ENCODE measurements around the gene TMC7. TPM values are rescaled to one million over a fixed set of nuclear protein-coding genes. Genes with fewer than 3 reads are reported as not detected.

Gene TMC7
- total and polyA plus RNA-seq, 2 donors (not counting 1 experiment from before 2014, with no cell fraction given): 0.18 to 1.5 TPM

DNA sequence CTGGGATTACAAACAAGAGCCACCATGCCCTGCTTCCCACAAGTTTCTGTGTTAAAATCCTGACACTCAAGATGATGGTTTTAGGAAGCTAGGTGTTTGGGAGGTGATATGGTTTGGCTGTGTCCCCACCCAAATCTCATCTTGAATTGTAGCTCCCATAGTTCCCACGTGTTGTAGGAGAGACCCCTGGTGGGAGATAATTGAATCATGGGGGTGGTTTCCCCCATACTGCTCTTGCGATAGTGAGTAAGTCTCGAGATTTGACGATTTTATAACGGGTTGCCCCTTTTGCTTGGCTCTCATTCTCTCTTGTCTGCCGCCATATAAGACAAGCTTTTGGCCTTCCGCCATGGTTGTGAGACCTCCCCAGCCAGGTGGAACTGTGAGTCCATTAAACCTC lies 40.3 kb upstream of the TMC7 start:
- H3K36me3 ChIP-seq (ENCODE audit: control insufficient read depth, insufficient read depth, low read length): no peaks in the 10 kb centered on the region
- H3K4me2 ChIP-seq (ENCODE audit: extremely low read depth, insufficient read depth, low read length): no peak overlapping the region
- H3K9ac ChIP-seq (ENCODE audit: insufficient read depth, low read length): no peak overlapping the region
- no peaks in the 10 kb centered on the region for H3K4me1 ChIP-seq (ENCODE audit: control insufficient read depth, extremely low read depth, insufficient read depth, low read length)
- H3K27ac ChIP-seq (ENCODE audit: insufficient read depth, low read length): no peak overlapping the region
- no peaks in the 10 kb centered on the region for H3K79me2 ChIP-seq (ENCODE audit: control insufficient read depth, insufficient read depth, low read length)
- no peak overlapping the region for H3K4me3 ChIP-seq (replicated peaks in 1 of 4; ENCODE audit: control extremely low read depth in 1 of 4, insufficient read depth in 1 of 4, low read depth in 3 of 4, low read length in 4 of 4)
- no peak overlapping the region for H2AFZ ChIP-seq (ENCODE audit: low read length)
- no peaks in the 10 kb centered on the region for H3K27me3 ChIP-seq (ENCODE audit: control insufficient read depth, insufficient read depth, low read length)
- no peak for DNase-seq (ENCODE audit: low read depth in 2 of 2)
- H3K9me3 ChIP-seq (ENCODE audit: control insufficient read depth, insufficient read depth, low read depth, low read length): no peaks in the 10 kb centered on the region
- no peak for TF ChIP-seq EZH2 (IDR thresholded peaks at IDR 0.05; ENCODE audit: low read length, missing control alignments)
- TF ChIP-seq, protein P1, sequence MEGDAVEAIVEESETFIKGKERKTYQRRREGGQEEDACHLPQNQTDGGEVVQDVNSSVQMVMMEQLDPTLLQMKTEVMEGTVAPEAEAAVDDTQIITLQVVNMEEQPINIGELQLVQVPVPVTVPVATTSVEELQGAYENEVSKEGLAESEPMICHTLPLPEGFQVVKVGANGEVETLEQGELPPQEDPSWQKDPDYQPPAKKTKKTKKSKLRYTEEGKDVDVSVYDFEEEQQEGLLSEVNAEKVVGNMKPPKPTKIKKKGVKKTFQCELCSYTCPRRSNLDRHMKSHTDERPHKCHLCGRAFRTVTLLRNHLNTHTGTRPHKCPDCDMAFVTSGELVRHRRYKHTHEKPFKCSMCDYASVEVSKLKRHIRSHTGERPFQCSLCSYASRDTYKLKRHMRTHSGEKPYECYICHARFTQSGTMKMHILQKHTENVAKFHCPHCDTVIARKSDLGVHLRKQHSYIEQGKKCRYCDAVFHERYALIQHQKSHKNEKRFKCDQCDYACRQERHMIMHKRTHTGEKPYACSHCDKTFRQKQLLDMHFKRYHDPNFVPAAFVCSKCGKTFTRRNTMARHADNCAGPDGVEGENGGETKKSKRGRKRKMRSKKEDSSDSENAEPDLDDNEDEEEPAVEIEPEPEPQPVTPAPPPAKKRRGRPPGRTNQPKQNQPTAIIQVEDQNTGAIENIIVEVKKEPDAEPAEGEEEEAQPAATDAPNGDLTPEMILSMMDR (conservative IDR thresholded peaks at IDR 0.05 in 1 of 2, IDR thresholded peaks at IDR 0.05 in 1 of 2; ENCODE audit: low read depth in 1 of 2, low read length in 2 of 2): no peak
- H4K20me1 ChIP-seq (ENCODE audit: control insufficient read depth, extremely low read depth, insufficient read depth, low read length): no peaks in the 10 kb centered on the region

DNA sequence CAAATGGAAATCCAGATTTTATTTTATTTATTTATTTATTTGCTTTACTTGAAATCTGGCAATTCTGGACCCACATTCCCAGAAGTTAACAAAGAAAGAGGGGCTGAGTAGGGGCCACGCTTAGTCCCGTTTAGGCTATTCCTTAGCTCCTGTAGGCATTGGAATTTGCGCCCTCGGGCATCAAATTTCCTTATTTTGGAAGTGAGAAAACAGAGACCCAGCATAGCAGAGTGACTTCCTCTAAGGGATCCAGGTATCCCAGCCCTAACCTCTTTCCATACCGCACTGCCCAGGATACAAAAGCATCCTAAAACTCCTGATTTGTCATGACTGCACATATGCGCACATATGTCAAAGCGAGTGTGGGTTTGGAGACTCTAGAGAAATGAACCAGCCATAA lies 38.5 kb upstream of the TMC7 start:
- Histone ChIP-seq H3K4me3 (replicated peaks in 1 of 4; ENCODE audit: control extremely low read depth in 1 of 4, insufficient read depth in 1 of 4, low read depth in 3 of 4, low read length in 4 of 4) (no peak overlapping the region), H3K79me2 (ENCODE audit: control insufficient read depth, insufficient read depth, low read length) (no peaks in the 10 kb centered on the region), H2AFZ (ENCODE audit: low read length) (no peak overlapping the region), H3K9ac (ENCODE audit: insufficient read depth, low read length) (no peak overlapping the region), H3K27me3 (ENCODE audit: control insufficient read depth, insufficient read depth, low read length) (no peaks in the 10 kb centered on the region), H3K27ac (ENCODE audit: insufficient read depth, low read length) (no peak overlapping the region), H3K4me1 (ENCODE audit: control insufficient read depth, extremely low read depth, insufficient read depth, low read length) (no peaks in the 10 kb centered on the region), H3K36me3 (ENCODE audit: control insufficient read depth, insufficient read depth, low read length) (no peaks in the 10 kb centered on the region), H3K9me3 (ENCODE audit: control insufficient read depth, insufficient read depth, low read depth, low read length) (no peaks in the 10 kb centered on the region), H4K20me1 (ENCODE audit: control insufficient read depth, extremely low read depth, insufficient read depth, low read length) (no peaks in the 10 kb centered on the region), H3K4me2 (ENCODE audit: extremely low read depth, insufficient read depth, low read length) (no peak overlapping the region)
- TF ChIP-seq, protein P1 (conservative IDR thresholded peaks at IDR 0.05 in 1 of 2, IDR thresholded peaks at IDR 0.05 in 1 of 2; ENCODE audit: low read depth in 1 of 2, low read length in 2 of 2): no peak
- no peak for TF ChIP-seq EZH2 (IDR thresholded peaks at IDR 0.05; ENCODE audit: low read length, missing control alignments)
- no peak for DNase-seq (ENCODE audit: low read depth in 2 of 2)

DNA sequence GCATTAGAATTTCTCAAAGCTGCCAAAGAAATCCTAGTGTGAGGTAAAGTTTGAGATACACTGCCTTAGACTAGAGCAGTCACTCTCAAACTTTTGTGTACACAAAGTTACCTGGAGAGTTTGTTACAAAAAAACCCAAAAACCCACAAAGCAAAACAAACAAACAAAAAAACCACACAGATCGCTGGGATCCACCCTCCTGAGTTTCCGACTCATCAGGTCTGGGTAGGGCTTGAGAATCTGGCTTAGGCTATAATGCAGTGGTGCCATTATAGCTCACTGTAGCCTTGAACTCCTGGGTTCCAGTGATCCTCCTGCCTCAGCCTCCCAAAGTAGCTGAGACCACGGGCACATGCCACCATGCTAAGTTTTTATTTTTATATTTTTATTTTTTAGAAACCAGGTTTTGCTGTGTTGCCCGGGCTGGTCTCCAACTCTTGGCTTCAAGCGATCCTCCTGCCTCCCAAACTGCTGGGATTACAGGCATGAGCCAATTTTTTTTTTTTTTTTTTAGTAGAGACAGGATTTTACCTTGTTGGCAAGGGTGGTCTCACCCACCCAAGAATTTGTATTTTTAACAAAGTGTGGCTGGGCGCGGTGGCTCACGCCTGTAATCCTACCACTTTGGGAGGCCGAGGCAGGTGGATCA lies 35.2 kb upstream of the TMC7 start:
- TF ChIP-seq, protein P1 (conservative IDR thresholded peaks at IDR 0.05 in 1 of 2, IDR thresholded peaks at IDR 0.05 in 1 of 2; ENCODE audit: low read depth in 1 of 2, low read length in 2 of 2): no peak
- TF ChIP-seq EZH2 (IDR thresholded peaks at IDR 0.05; ENCODE audit: low read length, missing control alignments): no peak
- Histone ChIP-seq H3K4me3 (replicated peaks in 1 of 4; ENCODE audit: control extremely low read depth in 1 of 4, insufficient read depth in 1 of 4, low read depth in 3 of 4, low read length in 4 of 4) (no peak overlapping the region), H3K4me1 (ENCODE audit: control insufficient read depth, extremely low read depth, insufficient read depth, low read length) (no peaks in the 10 kb centered on the region), H3K79me2 (ENCODE audit: control insufficient read depth, insufficient read depth, low read length) (no peaks in the 10 kb centered on the region), H3K9ac (ENCODE audit: insufficient read depth, low read length) (no peak overlapping the region), H3K27ac (ENCODE audit: insufficient read depth, low read length) (no peak overlapping the region), H3K36me3 (ENCODE audit: control insufficient read depth, insufficient read depth, low read length) (no peaks in the 10 kb centered on the region), H3K9me3 (ENCODE audit: control insufficient read depth, insufficient read depth, low read depth, low read length) (no peaks in the 10 kb centered on the region), H2AFZ (ENCODE audit: low read length) (no peak overlapping the region), H4K20me1 (ENCODE audit: control insufficient read depth, extremely low read depth, insufficient read depth, low read length) (no peaks in the 10 kb centered on the region), H3K27me3 (ENCODE audit: control insufficient read depth, insufficient read depth, low read length) (no peaks in the 10 kb centered on the region), H3K4me2 (ENCODE audit: extremely low read depth, insufficient read depth, low read length) (no peak overlapping the region)
- no peak for DNase-seq (ENCODE audit: low read depth in 2 of 2)
